ENCODE measurements around the gene CRY1.

Gene CRY1

GRCh38 chr12:107131832-107132616 is 38.7 kb upstream of the CRY1 start:
- peak; percentile 28 for DNase-seq
- no peaks in the 10 kb centered on the region for H3K27me3 ChIP-seq
- TF ChIP-seq, protein P1, sequence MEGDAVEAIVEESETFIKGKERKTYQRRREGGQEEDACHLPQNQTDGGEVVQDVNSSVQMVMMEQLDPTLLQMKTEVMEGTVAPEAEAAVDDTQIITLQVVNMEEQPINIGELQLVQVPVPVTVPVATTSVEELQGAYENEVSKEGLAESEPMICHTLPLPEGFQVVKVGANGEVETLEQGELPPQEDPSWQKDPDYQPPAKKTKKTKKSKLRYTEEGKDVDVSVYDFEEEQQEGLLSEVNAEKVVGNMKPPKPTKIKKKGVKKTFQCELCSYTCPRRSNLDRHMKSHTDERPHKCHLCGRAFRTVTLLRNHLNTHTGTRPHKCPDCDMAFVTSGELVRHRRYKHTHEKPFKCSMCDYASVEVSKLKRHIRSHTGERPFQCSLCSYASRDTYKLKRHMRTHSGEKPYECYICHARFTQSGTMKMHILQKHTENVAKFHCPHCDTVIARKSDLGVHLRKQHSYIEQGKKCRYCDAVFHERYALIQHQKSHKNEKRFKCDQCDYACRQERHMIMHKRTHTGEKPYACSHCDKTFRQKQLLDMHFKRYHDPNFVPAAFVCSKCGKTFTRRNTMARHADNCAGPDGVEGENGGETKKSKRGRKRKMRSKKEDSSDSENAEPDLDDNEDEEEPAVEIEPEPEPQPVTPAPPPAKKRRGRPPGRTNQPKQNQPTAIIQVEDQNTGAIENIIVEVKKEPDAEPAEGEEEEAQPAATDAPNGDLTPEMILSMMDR (IDR thresholded peaks at IDR 0.05; ENCODE audit: low read depth, low read length), result peak; percentile 87

GRCh38 chr12:107130830-107131611 is 37.7 kb upstream of the CRY1 start:
- TF ChIP-seq, protein P1 (IDR thresholded peaks at IDR 0.05; ENCODE audit: low read depth, low read length), result no peak
- Histone ChIP-seq H3K36me3 (no peaks in the 10 kb centered on the region), H3K4me1 (peaks cover 11% of the 10 kb centered on the region), H3K4me3 (ENCODE audit: low read depth, low read length) (no peak overlapping the region), H3K27me3 (no peaks in the 10 kb centered on the region), H3K9me3 (no peaks in the 10 kb centered on the region)
- peak; percentile 41 for DNase-seq

More at GRCh38 chr12:107131832-107132616, 38.7 kb upstream of the CRY1 start:
- no peaks in the 10 kb centered on the region for H3K9me3 ChIP-seq
- H3K4me1 ChIP-seq, result peaks cover 6% of the 10 kb centered on the region
- H3K4me3 ChIP-seq (ENCODE audit: low read depth, low read length), result no peak overlapping the region
- no peaks in the 10 kb centered on the region for H3K36me3 ChIP-seq

DNA sequence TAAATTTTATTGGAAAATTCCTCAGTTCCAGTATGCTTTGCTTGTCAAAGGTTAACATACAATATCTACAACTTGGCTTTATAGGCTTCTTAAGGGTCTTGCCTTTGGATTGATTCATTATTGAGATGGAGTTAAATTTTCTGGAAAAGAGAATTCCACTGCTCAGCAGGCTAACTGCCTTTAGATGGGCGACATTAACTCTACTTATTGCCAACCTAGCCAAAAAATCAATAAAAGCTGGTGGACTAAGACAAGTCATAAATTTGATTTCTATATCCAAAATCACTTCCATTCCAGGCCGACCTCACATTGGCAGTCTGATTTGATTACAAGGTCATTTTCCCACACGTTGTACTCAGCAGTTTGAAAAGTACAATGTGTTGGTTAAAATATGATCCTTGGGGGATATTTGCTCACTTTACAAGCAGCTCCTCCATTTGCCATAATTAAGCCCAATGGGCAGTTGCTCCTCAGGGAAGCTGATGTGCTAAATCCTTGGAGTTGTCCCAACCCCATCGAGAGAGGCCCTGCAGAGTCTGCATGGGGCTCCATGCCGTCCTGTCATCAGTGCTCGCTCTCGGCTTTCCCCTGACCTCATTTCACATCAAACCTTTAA is 36.1 kb upstream of the CRY1 start:
- no peak for DNase-seq
- Histone ChIP-seq H3K27me3 (no peaks in the 10 kb centered on the region), H3K36me3 (no peaks in the 10 kb centered on the region), H3K4me3 (ENCODE audit: low read depth, low read length) (no peak overlapping the region), H3K9me3 (no peaks in the 10 kb centered on the region), H3K4me1 (peaks cover 11% of the 10 kb centered on the region)
- TF ChIP-seq, protein P1 (IDR thresholded peaks at IDR 0.05; ENCODE audit: low read depth, low read length), result no peak

DNA sequence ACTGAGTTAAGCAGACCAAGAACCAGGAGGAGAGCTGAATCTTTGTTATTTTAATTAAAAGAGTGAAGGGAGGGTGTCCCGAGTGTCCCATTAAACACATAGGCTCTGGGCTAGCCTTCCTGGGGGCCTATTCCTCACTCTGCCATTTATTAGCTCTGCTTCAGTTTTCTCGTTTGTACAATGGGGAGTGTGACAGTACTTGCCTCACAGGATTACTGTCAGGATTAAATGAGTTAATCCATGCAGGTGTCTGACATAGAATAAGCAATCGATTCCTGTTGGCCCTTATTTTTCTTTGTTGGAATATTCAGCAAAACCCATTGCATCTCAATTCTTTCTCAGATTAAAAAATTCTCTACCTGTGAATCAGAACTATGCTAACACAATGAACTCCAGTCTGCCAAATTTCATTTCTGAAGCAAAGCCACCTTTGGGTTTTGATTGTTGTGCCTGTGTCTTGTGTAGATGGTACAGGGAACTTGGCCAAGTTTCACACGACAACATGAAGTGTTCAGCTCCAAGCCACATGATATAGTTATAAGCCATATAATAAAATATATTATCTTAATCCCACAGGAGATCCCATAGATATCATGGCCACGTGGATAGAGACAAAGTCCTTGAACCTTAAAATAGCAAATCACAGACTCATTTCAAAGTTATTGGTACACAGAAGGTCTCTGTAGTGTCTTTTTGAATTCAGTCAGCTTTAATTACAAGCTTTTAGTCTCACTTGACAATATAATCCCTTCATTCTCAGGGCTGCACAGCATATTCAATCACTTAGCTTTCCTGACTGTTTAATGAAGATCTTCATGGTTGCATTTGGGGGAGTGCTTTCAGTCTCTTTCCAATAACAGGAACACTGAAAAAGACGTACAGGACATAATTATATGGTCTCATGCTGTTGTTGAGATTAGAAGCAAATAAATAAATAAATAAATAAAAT is 34.4 kb upstream of the CRY1 start:
- Histone ChIP-seq H3K4me1 (peaks cover 11% of the 10 kb centered on the region), H3K27me3 (no peaks in the 10 kb centered on the region)
- DNase-seq, result no peak

DNA sequence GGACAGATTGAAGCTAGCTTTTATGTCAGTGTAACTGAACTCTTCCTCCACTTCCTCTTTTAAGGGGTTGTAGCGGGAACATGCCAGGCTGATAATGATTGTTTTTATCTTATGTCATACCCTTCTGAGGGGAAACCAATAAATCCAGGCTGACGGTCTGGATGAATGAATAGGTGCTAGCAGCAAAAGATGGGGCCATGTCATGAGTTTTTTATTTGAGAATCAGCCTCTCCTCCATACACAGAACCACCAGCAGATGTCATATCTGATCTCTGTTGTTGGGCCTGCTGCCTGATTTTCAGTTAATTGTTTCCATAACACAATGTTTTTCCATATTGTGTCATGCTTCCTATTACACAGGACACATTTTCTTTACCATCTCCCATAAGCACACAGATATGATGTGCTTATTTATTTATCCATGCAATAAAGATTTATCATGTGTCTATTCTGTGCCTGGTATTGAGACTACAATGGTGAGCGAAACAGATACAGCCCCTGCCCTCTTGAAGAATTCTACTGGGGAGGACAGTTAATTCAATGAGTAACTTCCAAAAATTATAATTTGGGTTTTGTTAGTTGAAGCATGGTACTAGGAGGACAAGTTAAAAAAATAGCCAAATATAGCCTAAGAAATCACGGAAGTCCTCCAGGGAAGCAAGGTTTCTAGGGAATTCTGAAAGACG is 33.6 kb upstream of the CRY1 start:
- no peaks in the 10 kb centered on the region for H3K9me3 ChIP-seq
- no peak overlapping the region for H3K4me3 ChIP-seq (ENCODE audit: low read depth, low read length)
- H3K4me1 ChIP-seq, result peaks cover 11% of the 10 kb centered on the region
- H3K36me3 ChIP-seq, result no peaks in the 10 kb centered on the region
- TF ChIP-seq, protein P1 (IDR thresholded peaks at IDR 0.05; ENCODE audit: low read depth, low read length), result peak; percentile 62
- no peaks in the 10 kb centered on the region for H3K27me3 ChIP-seq
- DNase-seq, result peak; percentile 43

More for the DNA sequence above, 34.4 kb upstream of the CRY1 start:
- Histone ChIP-seq H3K9me3 (no peaks in the 10 kb centered on the region), H3K36me3 (no peaks in the 10 kb centered on the region), H3K4me3 (ENCODE audit: low read depth, low read length) (no peak overlapping the region)
- TF ChIP-seq, protein P1 (IDR thresholded peaks at IDR 0.05; ENCODE audit: low read depth, low read length), result no peak

Data from BE2C (cell line).